ENCODE data around the gene LLGL1.

GRCh38 chr17:18236494-18236893 is 11.1 kb downstream of the LLGL1 start:
- TF ChIP-seq CTCF (IDR thresholded peaks at IDR 0.05) (no peak), EZH2 (IDR thresholded peaks at IDR 0.05; ENCODE audit: borderline replicate concordance, insufficient read depth, low read depth, low read length, poor library complexity, severe bottlenecking) (no peak)

Measured in B cell (primary cell).